ENCODE results near the gene C1orf167.

C1orf167 gene

GRCh38 chr1:11838349-11839272 lies 76.6 kb downstream of the C1orf167 start:
- peak in 1 of 2 experiments; percentile 33 for DNase-seq

All from cerebellar nuclear complex (tissue), 1 donor.